GM12892 (cell line): ENCODE data around the gene PEX11G.

Experiments
- DNase-seq: peaks from one replicate; pipeline ENCODE4 v3.0.0; 2011; ENCODE audit not compliant: insufficient read length
- FAIRE-seq: peaks from 2 replicates; lab custom pipeline; 2011; peaks lifted over from hg19 to GRCh38; lab: Jason Lieb, UNC
- POLR2A ChIP-seq: IDR thresholded peaks from 2 replicates; pipeline ENCODE4 v1.6.1; 2011; ENCODE audit warnings: low read depth, low read length, control low read depth
- POLR2AphosphoS5 ChIP-seq: IDR thresholded peaks from 2 replicates; pipeline ENCODE4 v1.6.1; 2011; ENCODE audit warnings: low read depth, low read length, control low read depth
- TAF1 ChIP-seq: IDR thresholded peaks from 2 replicates; pipeline ENCODE4 v1.6.1; 2011; ENCODE audit warnings: low read depth, mild to moderate bottlenecking, control low read depth, low read length, borderline replicate concordance

PEX11G gene

GRCh38 chr19:7519361-7520130 lies 30.7 kb upstream of the PEX11G start:
- no peak for TF ChIP-seq POLR2AphosphoS5
- no peak for TF ChIP-seq TAF1
- no peak for TF ChIP-seq POLR2A

DNA sequence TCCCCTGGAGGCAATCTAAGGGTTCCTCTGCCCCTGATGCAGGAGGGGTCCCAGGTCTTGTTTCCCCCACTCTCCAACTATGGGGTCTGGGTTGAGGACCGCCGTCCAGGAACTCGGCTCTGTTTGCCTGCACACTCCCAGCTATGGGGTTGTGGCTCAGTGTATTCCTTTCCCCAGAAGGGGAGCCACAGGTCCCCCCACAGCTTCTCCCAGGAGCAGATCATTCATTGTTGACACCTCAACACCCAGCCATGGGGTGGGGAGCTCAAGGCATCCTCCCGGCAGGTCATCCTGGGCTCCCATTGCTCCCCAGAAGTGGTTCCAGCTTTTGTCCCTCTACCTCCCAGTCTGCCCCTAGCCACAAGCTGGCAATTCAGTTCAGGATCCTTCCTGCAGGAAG lies 28.0 kb upstream of the PEX11G start:
- FAIRE-seq (no peak), DNase-seq (no peak)
- TF ChIP-seq TAF1 = no peak

More at GRCh38 chr19:7519361-7520130, 30.7 kb upstream of the PEX11G start:
- DNase-seq = no peak
- no peak for FAIRE-seq

DNA sequence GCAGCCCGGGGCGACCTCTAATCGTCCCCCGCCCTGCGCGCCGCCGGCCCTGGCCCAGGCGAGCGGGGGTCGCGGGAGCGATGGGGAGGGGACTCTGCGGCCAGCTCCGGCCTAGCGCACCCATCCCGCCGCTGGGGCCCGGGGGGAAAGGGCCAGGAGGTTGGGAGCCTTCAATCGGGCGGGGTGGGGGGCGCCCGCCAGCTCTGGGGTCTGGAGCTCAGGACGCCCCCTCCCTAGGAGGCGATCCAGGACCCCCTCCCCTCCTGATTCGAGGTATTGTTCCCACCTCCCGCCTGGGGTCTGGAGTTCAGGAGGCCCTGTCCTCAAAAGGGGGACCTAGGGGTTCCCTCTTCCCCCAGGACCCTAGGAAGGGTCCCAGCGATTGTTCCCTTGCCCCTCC lies 27.5 kb upstream of the PEX11G start:
- no peak for TF ChIP-seq POLR2A
- no peak for DNase-seq
- FAIRE-seq = no peak

GRCh38 chr19:7515645-7516151 lies 26.9 kb upstream of the PEX11G start, which contains the start of gene ZNF358:
TSS of gene ZNF358 (plus strand) at chr19:7516103. CDS start at chr19:7519243, 3,140 bp downstream.
- no peak for TF ChIP-seq POLR2AphosphoS5
- TF ChIP-seq POLR2A = no peak
- no peak for TF ChIP-seq TAF1
- no peak for FAIRE-seq
- DNase-seq = peak; percentile 83

- DNase-seq (no peak), FAIRE-seq (no peak)
- no peak for TF ChIP-seq POLR2AphosphoS5
- TF ChIP-seq TAF1 = no peak
- no peak for TF ChIP-seq POLR2A
Measured at GRCh38 chr19:7515110-7515644, 26.3 kb upstream of the PEX11G start.

GRCh38 chr19:7513809-7514642 lies 25.2 kb upstream of the PEX11G start:
- TF ChIP-seq POLR2A (no peak), POLR2AphosphoS5 (no peak), TAF1 (no peak)
- FAIRE-seq = no peak
- no peak for DNase-seq

GRCh38 chr19:7512400-7512851 lies 23.6 kb upstream of the PEX11G start:
- TF ChIP-seq TAF1 (no peak), POLR2A (no peak), POLR2AphosphoS5 (no peak)
- FAIRE-seq (no peak), DNase-seq (no peak)

DNA sequence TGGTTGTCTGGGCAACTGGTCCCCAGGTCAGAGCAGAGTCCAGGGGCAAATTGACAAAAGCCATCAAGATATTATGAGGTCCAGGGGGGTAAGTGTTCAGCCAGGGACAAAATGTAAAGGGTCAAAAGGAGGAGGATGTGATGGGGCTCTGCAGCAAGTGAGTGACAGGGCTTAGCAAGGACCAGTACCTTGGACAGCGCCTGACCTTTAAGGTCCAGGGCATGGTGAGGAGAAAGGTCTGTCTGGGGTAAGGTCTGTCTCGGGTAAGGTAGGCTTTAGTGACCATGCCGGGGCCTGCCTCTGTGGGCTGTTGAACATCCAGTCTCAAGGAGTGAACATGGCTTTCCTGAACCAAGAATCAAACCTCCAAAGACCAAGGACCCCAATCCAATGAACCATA lies 20.8 kb upstream of the PEX11G start:
- DNase-seq (no peak), FAIRE-seq (no peak)
- TF ChIP-seq POLR2A (no peak), TAF1 (no peak), POLR2AphosphoS5 (no peak)

DNA sequence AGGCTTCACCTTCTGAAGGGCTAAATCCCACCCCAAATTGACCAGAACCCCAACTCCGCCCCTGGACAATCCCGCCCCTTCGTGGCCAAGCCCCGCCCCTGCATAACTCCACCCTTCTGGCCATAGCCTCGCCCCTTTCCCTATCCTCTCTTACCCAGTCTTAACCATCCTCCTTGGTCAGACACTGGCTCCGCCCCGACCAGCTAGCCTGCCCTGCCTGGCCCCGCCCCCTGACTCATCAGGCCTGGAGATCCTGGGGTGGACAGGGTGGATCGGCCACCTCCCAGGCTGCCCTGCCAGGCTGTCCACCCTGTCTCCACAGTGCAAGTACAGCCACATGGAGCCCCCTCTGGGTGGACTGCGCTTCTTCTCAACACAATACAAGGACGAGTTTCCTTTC lies 19.0 kb upstream of the PEX11G start:
- FAIRE-seq = no peak
- DNase-seq = no peak
- no peak for TF ChIP-seq POLR2A
- TF ChIP-seq TAF1 = no peak
- TF ChIP-seq POLR2AphosphoS5 = no peak

DNA sequence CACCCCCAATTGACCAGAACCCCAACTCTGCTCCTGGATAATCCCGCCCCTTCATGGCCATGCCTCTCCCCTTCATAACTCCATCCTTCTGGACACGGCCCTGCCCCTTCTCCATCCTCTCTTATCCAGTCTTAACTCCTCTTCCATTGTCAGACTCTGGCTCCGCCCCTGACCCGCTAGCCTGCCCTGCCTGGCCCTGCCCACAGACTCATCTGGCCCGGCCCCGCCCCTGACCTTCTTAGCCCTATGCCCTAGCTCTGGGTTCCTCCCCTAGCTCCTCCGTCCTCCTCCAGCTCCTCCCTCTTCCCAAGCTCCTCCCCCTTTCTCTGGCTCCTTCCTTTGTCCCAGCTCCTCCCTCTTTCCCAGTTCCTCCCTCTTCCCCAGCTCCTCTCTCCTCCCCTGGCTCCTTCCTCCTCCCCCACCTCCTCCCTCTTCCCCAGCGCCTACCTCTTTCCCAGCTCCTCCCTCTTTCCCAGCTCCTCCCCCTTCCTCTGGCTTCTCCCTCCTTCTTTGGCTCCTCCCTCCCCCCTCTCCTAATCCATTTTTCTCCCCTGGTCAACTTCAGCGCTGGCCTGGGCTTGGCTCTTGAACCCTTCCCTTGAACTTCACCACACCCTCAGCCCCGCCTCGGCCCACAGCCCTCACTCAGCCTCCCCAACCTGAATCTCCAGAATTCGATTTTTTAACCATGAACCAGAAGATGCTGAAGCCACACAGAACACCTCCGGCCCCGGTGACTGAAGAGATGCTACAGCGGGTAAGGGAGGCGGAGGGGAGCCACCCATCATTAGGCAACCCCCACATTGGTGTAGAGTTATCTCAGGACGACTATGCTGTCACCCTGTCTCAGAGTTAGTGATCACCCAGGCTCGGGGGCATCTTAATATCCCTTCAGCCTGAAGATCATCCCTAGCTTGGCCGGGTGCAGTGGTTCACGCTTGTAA lies 17.8 kb upstream of the PEX11G start:
- no peak for DNase-seq
- TF ChIP-seq POLR2A = no peak
- TF ChIP-seq POLR2AphosphoS5 = no peak
- TF ChIP-seq TAF1 = no peak
- no peak for FAIRE-seq

GRCh38 chr19:7505682-7506384 lies 17.0 kb upstream of the PEX11G start:
- no peak for DNase-seq
- TF ChIP-seq TAF1 = no peak
- no peak for TF ChIP-seq POLR2AphosphoS5
- TF ChIP-seq POLR2A = no peak
- no peak for FAIRE-seq
